Stimulated activated CD8-positive, alpha-beta memory T cell treated with anti-CD3 and anti-CD28 coated beads, Interleukin-12 subunit alpha, Interleukin-12 subunit beta, amount 100 ng/mL, for 4 hours (primary cell): Measurements from ENCODE around the gene ZNF117.
"Not testable (repeated sequence)": the region's sequence is repeated elsewhere in the genome, so short reads cannot be mapped to it uniquely, and the experiment has no call there.

Source experiments
- DNase-seq: peaks from one replicate; pipeline ENCODE4 v3.0.0-alpha.2; 2020; ENCODE audit warnings: low read depth

The ZNF117 gene

GRCh38 chr7:64990936-64991335 lies at the start of gene ZNF117:
TSS of gene ZNF117 (minus strand) at chr7:64991036.
- no peak for DNase-seq

GRCh38 chr7:65038767-65039166 lies 47.9 kb upstream of the ZNF117 start:
- DNase-seq: not testable (repeated sequence)

GRCh38 chr7:65037740-65038688 lies 47.2 kb upstream of the ZNF117 start:
- peak; percentile 94 for DNase-seq

- not testable (repeated sequence) for DNase-seq
Measured at GRCh38 chr7:65036526-65036925, 45.7 kb upstream of the ZNF117 start.

GRCh38 chr7:65035469-65035868 lies 44.6 kb upstream of the ZNF117 start:
- DNase-seq: not testable (repeated sequence)

GRCh38 chr7:65034120-65034782 lies 43.4 kb upstream of the ZNF117 start:
- DNase-seq: not testable (repeated sequence)

- DNase-seq: not testable (repeated sequence)
Measured at GRCh38 chr7:65033391-65033790, 42.6 kb upstream of the ZNF117 start.

- not testable (repeated sequence) for DNase-seq
Measured at GRCh38 chr7:65025023-65025422, 34.2 kb upstream of the ZNF117 start.

- DNase-seq: not testable (repeated sequence)
Measured at GRCh38 chr7:65020978-65021377, 30.1 kb upstream of the ZNF117 start.

GRCh38 chr7:65009881-65010280 lies 19.0 kb upstream of the ZNF117 start:
- not testable (repeated sequence) for DNase-seq

- DNase-seq: not testable (repeated sequence)
Measured at GRCh38 chr7:65009394-65009793, 18.6 kb upstream of the ZNF117 start.

GRCh38 chr7:65007036-65007435 lies 16.2 kb upstream of the ZNF117 start:
- not testable (repeated sequence) for DNase-seq

- DNase-seq: peak; percentile 78
Measured at GRCh38 chr7:65006094-65006992, 15.5 kb upstream of the ZNF117 start, which contains the start of gene ERV3-1. TSS of gene ERV3-1 (minus strand) at chr7:65006687. CDS start at chr7:64993026, 13,661 bp downstream.

- DNase-seq: no peak
Measured at GRCh38 chr7:65004575-65004974, 13.7 kb upstream of the ZNF117 start.

- DNase-seq: no peak
Measured at GRCh38 chr7:65002972-65003585, 12.2 kb upstream of the ZNF117 start.

- DNase-seq: no peak
Measured at GRCh38 chr7:65001291-65001814, 10.5 kb upstream of the ZNF117 start.

- DNase-seq: no peak
Measured at GRCh38 chr7:64999165-65000004, 8.5 kb upstream of the ZNF117 start.

GRCh38 chr7:64998865-64999164 lies 8.0 kb upstream of the ZNF117 start:
- DNase-seq: no peak

GRCh38 chr7:64997927-64998391 lies 7.1 kb upstream of the ZNF117 start:
- no peak for DNase-seq
